Activated naive CD4-positive, alpha-beta T cell treated with anti-CD3 and anti-CD28 coated beads, Interleukin-2, amount 50 U/mL, for 24 hours (primary cell): ENCODE data around the gene FOXN1.

Source experiments
- H3K27ac Mint-ChIP-seq: one replicate; pipeline ENCODE4 v1.8.0; 2021; ENCODE audit warnings: mild to moderate bottlenecking, mixed read lengths
- H3K27me3 Mint-ChIP-seq: one replicate; pipeline ENCODE4 v1.8.0; 2021; ENCODE audit warnings: mixed read lengths
- H3K36me3 Mint-ChIP-seq: one replicate; pipeline ENCODE4 v1.8.0; 2021; ENCODE audit warnings: mixed read lengths
- H3K4me1 Mint-ChIP-seq: one replicate; pipeline ENCODE4 v1.8.0; 2021; ENCODE audit warnings: mixed read lengths
- H3K4me3 Mint-ChIP-seq: one replicate; pipeline ENCODE4 v1.8.0; 2021; ENCODE audit warnings: mild to moderate bottlenecking, mixed read lengths
- H3K9me3 Mint-ChIP-seq: one replicate; pipeline ENCODE4 v1.8.0; 2021; ENCODE audit warnings: mixed read lengths

FOXN1 gene

GRCh38 chr17:28540231-28540630, 34.1 kb downstream of the FOXN1 start:
- no peak overlapping the region for H3K4me3 Mint-ChIP-seq
- no peaks in the 10 kb centered on the region for H3K36me3 Mint-ChIP-seq
- H3K9me3 Mint-ChIP-seq, result no peaks in the 10 kb centered on the region
- H3K27ac Mint-ChIP-seq, result no peak overlapping the region
- H3K27me3 Mint-ChIP-seq, result no peaks in the 10 kb centered on the region
- H3K4me1 Mint-ChIP-seq, result no peaks in the 10 kb centered on the region

GRCh38 chr17:28541439-28541838, 35.3 kb downstream of the FOXN1 start:
- no peaks in the 10 kb centered on the region for H3K4me1 Mint-ChIP-seq

GRCh38 chr17:28544402-28545140, 38.4 kb downstream of the FOXN1 start:
- Mint-ChIP-seq H3K4me3 (no peak overlapping the region), H3K27me3 (no peaks in the 10 kb centered on the region), H3K27ac (no peak overlapping the region), H3K36me3 (no peaks in the 10 kb centered on the region), H3K9me3 (no peaks in the 10 kb centered on the region), H3K4me1 (peaks cover 22% of the 10 kb centered on the region)

More at GRCh38 chr17:28541439-28541838, 35.3 kb downstream of the FOXN1 start:
- H3K27me3 Mint-ChIP-seq, result no peaks in the 10 kb centered on the region
- H3K4me3 Mint-ChIP-seq, result no peak overlapping the region
- H3K9me3 Mint-ChIP-seq, result no peaks in the 10 kb centered on the region
- H3K36me3 Mint-ChIP-seq, result no peaks in the 10 kb centered on the region
- H3K27ac Mint-ChIP-seq, result no peak overlapping the region

- no peak overlapping the region for H3K27ac Mint-ChIP-seq
- H3K9me3 Mint-ChIP-seq, result no peaks in the 10 kb centered on the region
- H3K36me3 Mint-ChIP-seq, result no peaks in the 10 kb centered on the region
- H3K27me3 Mint-ChIP-seq, result no peaks in the 10 kb centered on the region
- H3K4me3 Mint-ChIP-seq, result no peak overlapping the region
- peaks cover 27% of the 10 kb centered on the region for H3K4me1 Mint-ChIP-seq
Measured at GRCh38 chr17:28545141-28545503, 39.0 kb downstream of the FOXN1 start.

DNA sequence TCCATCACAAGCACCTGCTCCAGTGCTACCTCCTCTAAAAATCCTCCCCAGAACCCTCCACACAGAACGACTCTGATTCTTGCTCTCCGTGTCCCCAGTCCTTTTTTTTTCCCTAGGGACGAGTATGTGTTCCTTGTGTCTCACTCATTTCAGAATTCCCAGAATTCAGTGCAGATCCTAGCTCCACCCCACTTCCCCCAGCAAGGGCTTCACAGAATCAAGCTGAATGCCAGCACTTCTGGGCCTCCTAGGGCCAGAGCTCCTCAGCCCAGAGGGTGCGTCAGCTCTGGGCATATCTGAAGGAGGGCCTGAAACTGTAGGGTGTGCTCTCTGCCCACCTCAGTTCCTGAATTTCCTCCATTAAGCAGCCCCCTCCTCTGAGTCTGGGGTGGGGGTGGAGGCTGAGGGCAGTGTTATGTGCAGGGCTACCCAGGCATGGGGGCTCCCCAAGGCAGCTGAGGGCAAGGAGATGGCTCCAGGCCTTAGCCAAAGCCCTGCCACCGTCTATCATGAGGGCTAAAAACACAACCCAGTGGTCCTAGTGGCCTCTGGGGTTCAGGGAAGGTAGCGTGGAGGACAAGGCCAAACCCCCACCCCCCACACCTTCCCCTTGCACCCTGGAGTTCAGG, 39.8 kb downstream of the FOXN1 start:
- H3K27ac Mint-ChIP-seq, result no peak overlapping the region
- no peaks in the 10 kb centered on the region for H3K9me3 Mint-ChIP-seq
- peaks cover 35% of the 10 kb centered on the region for H3K4me1 Mint-ChIP-seq
- H3K36me3 Mint-ChIP-seq, result no peaks in the 10 kb centered on the region
- H3K4me3 Mint-ChIP-seq, result no peak overlapping the region
- no peaks in the 10 kb centered on the region for H3K27me3 Mint-ChIP-seq

DNA sequence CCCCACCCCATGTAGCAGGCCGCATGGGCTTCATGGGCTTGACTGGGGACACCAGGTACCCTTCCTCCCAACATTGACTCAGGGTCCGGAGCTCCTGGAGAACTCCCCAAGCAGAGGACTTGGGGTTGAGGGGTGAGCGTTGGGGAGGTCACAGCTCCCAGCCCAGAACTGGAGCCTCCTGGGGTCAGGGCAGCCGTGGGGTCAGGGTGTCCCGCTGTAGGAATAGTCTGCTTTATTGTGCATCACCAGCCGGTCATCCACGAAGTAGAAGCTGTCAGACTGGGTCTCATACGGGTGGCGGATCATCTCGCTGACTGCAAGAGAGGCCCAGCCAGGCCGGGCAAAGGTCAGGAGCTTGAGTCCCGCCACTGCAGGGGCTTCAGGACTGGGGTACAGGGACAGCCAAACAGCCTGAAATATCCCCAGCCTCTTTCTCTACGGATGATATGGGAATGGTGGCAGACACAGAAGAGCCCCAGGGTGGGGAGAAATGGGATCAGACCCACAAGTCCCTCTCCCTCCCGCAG, 41.0 kb downstream of the FOXN1 start:
- peak overlapping the region; percentile 57 for H3K4me3 Mint-ChIP-seq
- H3K27me3 Mint-ChIP-seq, result no peaks in the 10 kb centered on the region
- peak overlapping the region; percentile 86 for H3K27ac Mint-ChIP-seq
- H3K36me3 Mint-ChIP-seq, result no peaks in the 10 kb centered on the region
- no peaks in the 10 kb centered on the region for H3K9me3 Mint-ChIP-seq
- H3K4me1 Mint-ChIP-seq, result peaks cover 46% of the 10 kb centered on the region

DNA sequence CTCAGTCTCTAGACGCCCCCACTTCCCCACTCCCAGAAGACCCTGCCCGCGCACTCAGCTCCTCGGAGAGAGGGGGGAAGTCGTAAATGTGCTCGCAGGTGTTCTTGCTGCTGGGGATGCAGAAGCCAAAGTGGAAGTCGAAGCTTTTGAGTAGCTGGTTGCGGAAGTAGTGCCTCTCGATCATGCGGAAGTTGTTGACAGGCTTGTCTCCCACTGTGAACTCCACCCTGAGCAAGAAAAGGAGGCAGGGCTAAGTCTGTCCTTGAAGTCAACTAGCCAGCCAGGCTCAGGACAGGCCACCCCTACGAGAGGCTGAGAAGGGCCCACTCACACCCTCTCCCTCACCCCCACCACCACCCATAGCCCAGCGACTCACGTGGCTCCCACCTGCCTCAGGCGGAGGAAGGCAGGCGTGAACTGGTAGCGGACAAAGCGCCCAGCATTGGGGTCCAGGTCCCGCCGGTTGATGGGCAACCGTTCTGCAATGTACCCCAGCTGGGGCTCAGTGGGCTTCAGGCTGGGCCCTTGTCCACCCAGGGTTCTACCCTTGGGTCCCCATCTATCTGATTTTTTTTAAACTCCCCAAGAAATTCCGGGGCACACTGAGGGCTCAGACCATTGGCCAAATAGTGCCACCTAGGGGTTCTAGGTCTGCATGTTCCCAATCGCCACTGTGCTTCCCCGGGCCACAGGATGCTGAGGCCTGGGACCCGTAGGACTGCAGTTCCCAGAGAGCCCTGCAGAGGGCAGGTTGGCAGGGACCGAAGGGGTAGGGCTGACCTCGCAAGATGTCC, 41.7 kb downstream of the FOXN1 start:
- Mint-ChIP-seq H3K9me3 (no peaks in the 10 kb centered on the region), H3K27me3 (no peaks in the 10 kb centered on the region), H3K27ac (peak overlapping the region; percentile 86), H3K4me1 (peaks cover 49% of the 10 kb centered on the region), H3K36me3 (no peaks in the 10 kb centered on the region), H3K4me3 (peak overlapping the region; percentile 57)

DNA sequence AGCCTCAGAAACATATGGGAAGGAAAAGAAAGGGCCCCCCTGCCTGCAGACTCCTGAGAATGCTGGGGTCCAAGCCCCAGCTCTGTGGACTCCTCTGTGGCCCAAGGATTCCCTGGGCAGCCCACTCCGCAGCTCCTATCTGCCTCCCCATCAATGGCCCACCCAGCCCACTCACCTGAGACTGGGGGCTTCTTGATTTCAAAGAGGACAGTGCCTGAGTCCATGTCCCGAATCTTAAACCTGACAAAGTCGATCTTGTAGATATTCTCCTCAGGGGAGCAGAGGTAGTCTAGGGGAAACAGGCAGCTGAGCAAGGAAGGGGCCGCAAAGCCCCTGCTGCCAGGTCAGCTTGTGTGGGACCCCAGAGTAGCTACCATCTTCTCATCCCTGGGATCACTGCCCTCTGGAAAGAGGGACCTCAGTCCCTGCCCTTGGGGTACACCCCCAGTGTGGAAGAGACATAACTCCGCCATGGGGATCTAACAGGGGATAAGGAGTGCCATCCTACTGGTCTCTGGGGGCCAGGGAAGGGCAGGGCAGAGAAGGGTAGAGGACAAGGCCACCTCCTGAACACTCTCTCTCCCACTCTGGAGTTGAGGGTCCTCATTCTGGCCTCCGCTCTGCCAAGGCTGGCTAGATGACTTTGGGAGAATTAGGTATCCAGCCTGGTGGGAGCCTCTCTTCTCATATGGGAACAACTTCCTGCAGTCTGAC, 42.4 kb downstream of the FOXN1 start:
- Mint-ChIP-seq H3K4me1 (peaks cover 52% of the 10 kb centered on the region), H3K27ac (peak overlapping the region; percentile 88), H3K4me3 (peak overlapping the region; percentile 57), H3K9me3 (no peaks in the 10 kb centered on the region), H3K36me3 (peaks cover under 1% of the 10 kb centered on the region), H3K27me3 (no peaks in the 10 kb centered on the region)

DNA sequence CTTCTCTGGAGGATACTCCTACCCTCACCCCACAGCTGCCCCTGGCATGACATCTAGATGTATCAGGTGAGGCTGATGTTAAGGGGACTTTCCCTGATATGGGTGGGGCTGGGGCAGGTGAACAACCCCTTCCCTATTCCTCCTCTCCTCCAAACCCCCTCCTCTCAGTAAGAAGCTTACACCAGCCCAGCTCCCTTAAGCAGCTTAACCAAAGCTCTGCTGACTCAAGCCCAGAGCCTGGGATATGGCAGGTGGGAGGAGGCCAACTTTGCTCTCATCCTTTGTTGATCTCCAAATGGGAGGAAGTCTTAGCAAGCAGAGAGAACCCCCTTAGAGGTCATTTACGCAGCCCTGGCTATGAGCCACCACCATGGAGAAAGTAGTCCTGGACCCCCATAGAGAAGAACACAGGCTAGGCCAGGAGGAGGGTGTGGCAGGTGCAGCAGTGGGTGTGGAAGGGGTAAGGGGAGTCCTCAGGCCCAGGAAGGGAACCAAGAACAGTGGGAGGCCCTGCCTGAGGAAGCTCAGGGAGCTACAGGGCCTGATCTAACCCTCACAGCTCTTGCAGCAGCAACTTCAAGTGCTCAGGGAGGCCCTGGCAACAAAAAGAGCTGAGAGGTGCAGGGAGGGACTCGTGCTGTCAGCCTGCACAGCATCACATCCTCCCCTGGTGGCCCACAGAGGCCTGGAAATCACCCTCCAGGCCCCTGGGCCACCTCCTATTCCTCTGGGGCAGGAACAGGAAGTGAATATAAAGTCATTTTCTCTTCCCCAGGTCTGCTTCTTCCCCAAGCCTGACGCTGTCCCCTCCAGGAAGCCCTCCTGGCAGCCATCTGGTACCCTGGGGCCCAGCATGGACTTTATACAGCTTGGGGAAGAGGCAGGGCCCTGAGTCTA, 43.3 kb downstream of the FOXN1 start:
- peaks cover 52% of the 10 kb centered on the region for H3K4me1 Mint-ChIP-seq
- no peaks in the 10 kb centered on the region for H3K9me3 Mint-ChIP-seq
- peak overlapping the region; percentile 88 for H3K27ac Mint-ChIP-seq
- no peaks in the 10 kb centered on the region for H3K27me3 Mint-ChIP-seq
- peak overlapping the region; percentile 55 for H3K4me3 Mint-ChIP-seq
- peaks cover 7% of the 10 kb centered on the region for H3K36me3 Mint-ChIP-seq

DNA sequence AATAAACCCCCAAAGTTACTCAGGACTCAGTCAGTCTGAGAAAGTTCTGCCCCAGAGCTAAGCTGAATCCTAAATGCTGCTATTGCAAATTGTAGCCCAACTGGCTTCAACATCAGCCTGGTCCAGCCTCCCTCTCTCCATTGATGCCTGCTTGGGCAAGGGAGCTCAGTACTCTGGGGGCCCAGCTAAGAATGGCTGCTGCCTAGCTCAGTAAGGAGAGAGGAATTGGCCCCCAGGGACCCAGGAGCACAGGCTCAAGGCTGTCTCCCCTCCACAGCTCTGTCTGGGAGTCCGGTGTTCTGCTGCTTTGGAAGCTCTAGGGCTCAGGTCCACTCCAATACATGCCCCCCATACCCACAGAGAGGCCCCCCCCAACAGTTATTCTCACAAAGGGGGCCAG, 44.7 kb downstream of the FOXN1 start:
- H3K27ac Mint-ChIP-seq, result peak overlapping the region; percentile 85
- H3K36me3 Mint-ChIP-seq, result peaks cover 10% of the 10 kb centered on the region
- no peaks in the 10 kb centered on the region for H3K9me3 Mint-ChIP-seq
- peaks cover 52% of the 10 kb centered on the region for H3K4me1 Mint-ChIP-seq
- H3K4me3 Mint-ChIP-seq, result peak overlapping the region; percentile 93
- H3K27me3 Mint-ChIP-seq, result no peaks in the 10 kb centered on the region

- Mint-ChIP-seq H3K9me3 (no peaks in the 10 kb centered on the region), H3K27ac (peak overlapping the region; percentile 85), H3K27me3 (no peaks in the 10 kb centered on the region), H3K4me1 (peaks cover 52% of the 10 kb centered on the region), H3K36me3 (peaks cover 10% of the 10 kb centered on the region), H3K4me3 (peak overlapping the region; percentile 93)
Measured at GRCh38 chr17:28551421-28552175, 45.5 kb downstream of the FOXN1 start.

DNA sequence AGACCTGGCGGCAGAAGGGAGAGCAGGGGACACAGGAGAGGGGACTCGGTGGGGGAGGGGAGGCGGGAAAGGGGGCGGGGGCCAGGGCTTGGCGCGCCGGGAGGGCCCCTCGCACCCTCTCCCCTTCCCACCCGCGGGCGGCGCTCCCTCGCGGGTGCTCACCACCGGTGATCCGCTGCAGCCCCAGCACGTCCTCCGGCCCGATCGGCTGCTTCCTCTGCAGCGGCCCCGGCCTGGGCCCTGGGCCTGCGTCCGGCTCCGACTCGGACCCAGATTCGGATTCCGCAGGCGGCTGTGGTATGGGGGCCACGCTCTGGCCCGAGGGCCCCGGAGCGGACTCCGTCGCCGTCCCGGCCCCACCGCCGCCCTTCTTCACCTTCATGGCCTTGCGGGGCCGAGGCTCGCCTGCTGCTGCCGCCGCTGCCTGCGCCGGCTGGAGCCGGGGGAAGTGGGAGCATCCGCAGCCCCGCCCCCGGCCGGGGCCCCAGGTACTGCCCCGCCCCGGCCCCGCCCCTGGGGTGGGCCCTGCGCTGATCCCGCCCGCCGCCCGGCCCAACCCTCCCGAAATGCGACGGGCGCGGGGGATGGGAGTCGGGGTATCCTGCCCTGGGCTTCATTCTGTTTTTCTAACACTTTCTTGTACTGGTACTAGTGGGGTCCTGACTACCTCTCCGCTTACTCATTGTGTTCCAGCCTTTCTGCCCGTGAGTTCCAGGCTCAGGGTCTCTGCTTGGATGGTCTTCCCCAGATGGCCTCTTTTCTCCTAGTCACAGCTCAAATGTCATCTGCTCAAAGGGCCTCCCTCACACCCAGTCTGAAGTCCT, 46.2 kb downstream of the FOXN1 start, which contains the start of gene UNC119:
TSS of gene UNC119 (minus strand) at position 449 of the 824 bp plus-strand sequence. CDS start at position 382, 67 bp downstream.
- H3K4me1 Mint-ChIP-seq, result peaks cover 51% of the 10 kb centered on the region
- no peaks in the 10 kb centered on the region for H3K9me3 Mint-ChIP-seq
- H3K36me3 Mint-ChIP-seq, result peaks cover 13% of the 10 kb centered on the region
- peak within 1 kb of the TSS; percentile 93 for H3K4me3 Mint-ChIP-seq
- no peaks in the 10 kb centered on the region for H3K27me3 Mint-ChIP-seq
- peak within 1 kb of the TSS; percentile 85 for H3K27ac Mint-ChIP-seq

DNA sequence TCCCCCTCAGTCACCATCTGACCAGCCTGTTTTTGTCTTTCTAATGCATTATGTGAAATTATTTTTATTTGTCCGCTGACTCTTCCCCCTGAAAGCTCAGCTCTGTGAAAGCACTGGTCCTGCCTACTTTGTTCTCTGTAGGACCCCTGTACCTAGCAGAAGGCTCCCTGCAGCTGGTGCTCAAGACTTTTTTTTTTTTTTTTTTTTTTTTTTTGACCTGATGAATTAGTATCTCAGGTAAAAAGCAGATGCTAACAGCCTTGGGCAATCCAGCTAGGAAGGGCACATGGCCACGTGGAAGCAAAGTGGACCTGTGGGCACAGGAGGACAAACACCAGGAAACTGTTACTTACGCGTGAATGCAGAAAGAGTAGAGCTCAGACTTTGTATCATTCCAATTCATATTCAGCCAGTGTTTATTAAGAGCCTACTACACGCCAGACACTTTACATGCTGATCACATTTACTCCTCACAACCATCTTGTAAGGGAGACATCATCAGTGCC, 46.9 kb downstream of the FOXN1 start:
- no peaks in the 10 kb centered on the region for H3K9me3 Mint-ChIP-seq
- peaks cover 45% of the 10 kb centered on the region for H3K4me1 Mint-ChIP-seq
- no peaks in the 10 kb centered on the region for H3K27me3 Mint-ChIP-seq
- H3K27ac Mint-ChIP-seq, result peak overlapping the region; percentile 79
- peak overlapping the region; percentile 93 for H3K4me3 Mint-ChIP-seq
- peaks cover 14% of the 10 kb centered on the region for H3K36me3 Mint-ChIP-seq
